ENCODE data around the gene BMPR2. TPM values are rescaled to one million over a fixed set of nuclear protein-coding genes. Genes with fewer than 3 reads are reported as not detected.

BMPR2 gene
- total RNA-seq, 1 donor from 2014 or later = 16.5 TPM

- no peak overlapping the region for H3K4me3 Mint-ChIP-seq
- no peaks in the 10 kb centered on the region for H3K4me1 Mint-ChIP-seq
- POLR2A ChIA-PET = no interaction called here
- intact Hi-C loops (cut with micrococcal nuclease) = no loop called here
- H3K9me3 Mint-ChIP-seq = no peaks in the 10 kb centered on the region
- ATAC-seq (ENCODE audit: low read depth) = no peak
- H3K27me3 Mint-ChIP-seq = no peaks in the 10 kb centered on the region
- CTCF ChIA-PET = interaction anchor here (0.6 kb wide), 1 partner anchor 1480 kb away, joined by 3 read pairs; no protein-coding TSS in a partner anchor
- DNase-seq = no peak
- TF ChIP-seq, protein P1, sequence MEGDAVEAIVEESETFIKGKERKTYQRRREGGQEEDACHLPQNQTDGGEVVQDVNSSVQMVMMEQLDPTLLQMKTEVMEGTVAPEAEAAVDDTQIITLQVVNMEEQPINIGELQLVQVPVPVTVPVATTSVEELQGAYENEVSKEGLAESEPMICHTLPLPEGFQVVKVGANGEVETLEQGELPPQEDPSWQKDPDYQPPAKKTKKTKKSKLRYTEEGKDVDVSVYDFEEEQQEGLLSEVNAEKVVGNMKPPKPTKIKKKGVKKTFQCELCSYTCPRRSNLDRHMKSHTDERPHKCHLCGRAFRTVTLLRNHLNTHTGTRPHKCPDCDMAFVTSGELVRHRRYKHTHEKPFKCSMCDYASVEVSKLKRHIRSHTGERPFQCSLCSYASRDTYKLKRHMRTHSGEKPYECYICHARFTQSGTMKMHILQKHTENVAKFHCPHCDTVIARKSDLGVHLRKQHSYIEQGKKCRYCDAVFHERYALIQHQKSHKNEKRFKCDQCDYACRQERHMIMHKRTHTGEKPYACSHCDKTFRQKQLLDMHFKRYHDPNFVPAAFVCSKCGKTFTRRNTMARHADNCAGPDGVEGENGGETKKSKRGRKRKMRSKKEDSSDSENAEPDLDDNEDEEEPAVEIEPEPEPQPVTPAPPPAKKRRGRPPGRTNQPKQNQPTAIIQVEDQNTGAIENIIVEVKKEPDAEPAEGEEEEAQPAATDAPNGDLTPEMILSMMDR (IDR thresholded peaks at IDR 0.05) = no peak
- H3K36me3 Mint-ChIP-seq (ENCODE audit: low read depth) = peaks cover 1% of the 10 kb centered on the region
- no peak overlapping the region for H3K27ac Mint-ChIP-seq
Measured at GRCh38 chr2:202442882-202443281, 66.8 kb downstream of the BMPR2 start.

- no peak for ATAC-seq (ENCODE audit: low read depth)
- Mint-ChIP-seq H3K4me1 (no peaks in the 10 kb centered on the region), H3K27ac (no peak overlapping the region), H3K36me3 (ENCODE audit: low read depth) (peaks cover 1% of the 10 kb centered on the region), H3K27me3 (no peaks in the 10 kb centered on the region), H3K9me3 (no peaks in the 10 kb centered on the region), H3K4me3 (no peak overlapping the region)
- intact Hi-C loops (cut with micrococcal nuclease) = no loop called here
- TF ChIP-seq, protein P1 (IDR thresholded peaks at IDR 0.05) = no peak
- no peak for DNase-seq
- CTCF ChIA-PET = no interaction called here
- POLR2A ChIA-PET = no interaction called here
Measured at GRCh38 chr2:202444000-202444399, 67.9 kb downstream of the BMPR2 start.

- TF ChIP-seq, protein P1 (IDR thresholded peaks at IDR 0.05) = no peak
- Mint-ChIP-seq H3K27me3 (no peaks in the 10 kb centered on the region), H3K36me3 (ENCODE audit: low read depth) (peaks cover 4% of the 10 kb centered on the region), H3K4me1 (peaks cover 3% of the 10 kb centered on the region), H3K27ac (no peak overlapping the region), H3K4me3 (no peak overlapping the region), H3K9me3 (no peaks in the 10 kb centered on the region)
- DNase-seq (no peak), ATAC-seq (ENCODE audit: low read depth) (no peak)
- intact Hi-C loops (cut with micrococcal nuclease) = no loop called here
- ChIA-PET POLR2A (no interaction called here), CTCF (no interaction called here)
Measured at GRCh38 chr2:202449344-202449743, 73.2 kb downstream of the BMPR2 start.

DNA sequence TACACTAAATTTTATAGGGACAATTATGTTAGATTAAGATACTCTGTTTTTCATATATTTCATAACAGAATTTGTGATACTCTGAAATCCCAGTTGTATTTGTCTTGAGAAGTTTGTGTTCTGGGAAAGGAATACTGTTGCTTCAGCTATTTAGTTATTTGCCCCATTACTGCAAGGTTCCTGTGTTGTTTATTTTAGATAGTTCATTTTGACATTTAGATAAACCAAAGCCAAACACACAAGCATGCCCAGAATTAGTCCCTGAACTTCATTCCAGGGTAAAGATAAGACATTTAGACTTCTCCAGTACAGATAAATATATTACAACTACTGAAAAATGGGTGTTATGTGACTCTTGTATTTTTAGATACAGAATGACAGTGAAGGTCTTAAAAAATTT lies 74.7 kb downstream of the BMPR2 start:
- Mint-ChIP-seq H3K36me3 (ENCODE audit: low read depth) (peaks cover 5% of the 10 kb centered on the region), H3K4me1 (peaks cover 3% of the 10 kb centered on the region), H3K27me3 (no peaks in the 10 kb centered on the region), H3K4me3 (no peak overlapping the region), H3K9me3 (no peaks in the 10 kb centered on the region), H3K27ac (no peak overlapping the region)
- CTCF ChIA-PET = no interaction called here
- POLR2A ChIA-PET = no interaction called here
- DNase-seq (no peak), ATAC-seq (ENCODE audit: low read depth) (no peak)
- TF ChIP-seq, protein P1 (IDR thresholded peaks at IDR 0.05) = no peak
- intact Hi-C loops (cut with micrococcal nuclease) = no loop called here

DNA sequence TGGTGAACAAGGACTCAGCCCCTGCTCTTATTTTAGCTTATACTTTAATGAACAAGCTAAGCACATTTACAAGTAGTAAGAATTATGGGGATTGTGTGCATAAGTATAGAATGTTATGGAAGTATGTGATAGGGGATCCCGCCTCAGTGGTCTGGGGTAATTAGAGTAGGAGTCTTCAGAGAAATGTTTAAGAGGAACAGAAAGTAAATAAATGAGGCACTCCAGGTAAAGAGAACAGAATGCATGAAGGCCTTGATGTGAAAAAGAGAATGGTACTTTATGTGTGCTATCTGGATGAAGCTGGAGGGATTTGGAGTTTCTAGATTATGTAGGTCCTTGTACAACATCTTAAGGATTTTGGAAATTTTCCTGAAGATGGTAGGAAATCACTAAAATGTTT lies 76.6 kb downstream of the BMPR2 start:
- TF ChIP-seq, protein P1 (IDR thresholded peaks at IDR 0.05) = no peak
- Mint-ChIP-seq H3K27ac (no peak overlapping the region), H3K9me3 (no peaks in the 10 kb centered on the region), H3K4me3 (no peak overlapping the region), H3K36me3 (ENCODE audit: low read depth) (peaks cover 6% of the 10 kb centered on the region), H3K27me3 (no peaks in the 10 kb centered on the region), H3K4me1 (peaks cover 3% of the 10 kb centered on the region)
- ATAC-seq (ENCODE audit: low read depth) (no peak), DNase-seq (no peak)
- POLR2A ChIA-PET = no interaction called here
- intact Hi-C loops (cut with micrococcal nuclease) = no loop called here
- CTCF ChIA-PET = no interaction called here
